Measurements from ENCODE around the gene ANKRD36.
"Not testable (repeated sequence)": the region's sequence is repeated elsewhere in the genome, so short reads cannot be mapped to it uniquely, and the experiment has no call there.

The ANKRD36 gene

GRCh38 chr2:97113050-97113881 lies at the start of gene ANKRD36:
ANKRD36 (plus strand) TSS chr2:97113153; CDS start chr2:97113740, 587 bp downstream.
- peak within 1 kb of the TSS; percentile 80 for H3K27ac ChIP-seq (ENCODE audit: low read depth, low read length, poor library complexity, severe bottlenecking)

GRCh38 chr2:97066030-97066429 lies 46.9 kb upstream of the ANKRD36 start:
- H3K79me2 ChIP-seq (ENCODE audit: insufficient read depth, low read length); H3K4me3 ChIP-seq (ENCODE audit: low read depth, low read length, poor library complexity, severe bottlenecking); H3K36me3 ChIP-seq (ENCODE audit: insufficient read depth, low read length); H4K20me1 ChIP-seq (ENCODE audit: insufficient read depth, low read length); H3K9ac ChIP-seq (ENCODE audit: low read length); H3K9me3 ChIP-seq (ENCODE audit: low read length); H2AFZ ChIP-seq (ENCODE audit: low read length); H3K9me2 ChIP-seq (ENCODE audit: low read depth, low read length); H3K27me3 ChIP-seq (ENCODE audit: insufficient read depth, low read length); H3F3A ChIP-seq (ENCODE audit: insufficient read depth, low read length); H3K27ac ChIP-seq (ENCODE audit: low read depth, low read length, poor library complexity, severe bottlenecking); H3K4me2 ChIP-seq (ENCODE audit: low read length); H3K4me1 ChIP-seq (ENCODE audit: insufficient read depth, low read length, severe bottlenecking): not testable (repeated sequence)

More at GRCh38 chr2:97113050-97113881, at the start of gene ANKRD36:
- H3K9ac ChIP-seq (ENCODE audit: low read length): peak within 1 kb of the TSS; percentile 84
- not testable (repeated sequence) for H3K4me1 ChIP-seq (ENCODE audit: insufficient read depth, low read length, severe bottlenecking); H3K36me3 ChIP-seq (ENCODE audit: insufficient read depth, low read length); H3K9me2 ChIP-seq (ENCODE audit: low read depth, low read length); H2AFZ ChIP-seq (ENCODE audit: low read length); H4K20me1 ChIP-seq (ENCODE audit: insufficient read depth, low read length); H3K79me2 ChIP-seq (ENCODE audit: insufficient read depth, low read length); H3K9me3 ChIP-seq (ENCODE audit: low read length); H3K27me3 ChIP-seq (ENCODE audit: insufficient read depth, low read length); H3F3A ChIP-seq (ENCODE audit: insufficient read depth, low read length)
- H3K4me2 ChIP-seq (ENCODE audit: low read length): peak within 1 kb of the TSS; percentile 85
- peak within 1 kb of the TSS; percentile 81 for H3K4me3 ChIP-seq (ENCODE audit: low read depth, low read length, poor library complexity, severe bottlenecking)
- TF ChIP-seq CTCF (IDR thresholded peaks at IDR 0.05; ENCODE audit: low read length): peak; percentile 20; the same call in 1 of the 2 replicates

- H2AFZ ChIP-seq (ENCODE audit: low read length): no peak overlapping the region
- H3K79me2 ChIP-seq (ENCODE audit: insufficient read depth, low read length): no peaks in the 10 kb centered on the region
- H3F3A ChIP-seq (ENCODE audit: insufficient read depth, low read length): no peaks in the 10 kb centered on the region
- H3K9ac ChIP-seq (ENCODE audit: low read length): no peak overlapping the region
- no peak overlapping the region for H3K4me3 ChIP-seq (ENCODE audit: low read depth, low read length, poor library complexity, severe bottlenecking)
- H3K4me1 ChIP-seq (ENCODE audit: insufficient read depth, low read length, severe bottlenecking): no peaks in the 10 kb centered on the region
- H3K9me2 ChIP-seq (ENCODE audit: low read depth, low read length): no peaks in the 10 kb centered on the region
- no peaks in the 10 kb centered on the region for H3K9me3 ChIP-seq (ENCODE audit: low read length)
- TF ChIP-seq EZH2 (IDR thresholded peaks at IDR 0.05; ENCODE audit: borderline replicate concordance, low read length): no peak
- TF ChIP-seq CTCF (IDR thresholded peaks at IDR 0.05; ENCODE audit: low read length): no peak
- no peaks in the 10 kb centered on the region for H4K20me1 ChIP-seq (ENCODE audit: insufficient read depth, low read length)
- H3K27me3 ChIP-seq (ENCODE audit: insufficient read depth, low read length): 0 out of 2 replicates have a peak, but pooled peaks cover 6% of the 10 kb centered on the region
- H3K4me2 ChIP-seq (ENCODE audit: low read length): no peak overlapping the region
- H3K27ac ChIP-seq (ENCODE audit: low read depth, low read length, poor library complexity, severe bottlenecking): no peak overlapping the region
- no peaks in the 10 kb centered on the region for H3K36me3 ChIP-seq (ENCODE audit: insufficient read depth, low read length)
These were observed 45.5 kb upstream of the ANKRD36 start for GRCh38 chr2:97067279-97068004.

All from OCI-LY1 (cell line).